Muscle layer of duodenum (tissue), 2 donors: Measurements from ENCODE around the gene EDDM3A.
"Not testable (repeated sequence)": the region's sequence is repeated elsewhere in the genome, so short reads cannot be mapped to it uniquely, and the experiment has no call there.

Source experiments
- H3K27ac ChIP-seq: one replicate; pipeline ENCODE4 v1.7.0; 2013; ENCODE audit warnings: mild to moderate bottlenecking, low read length
- H3K27me3 ChIP-seq: one replicate; pipeline ENCODE4 v1.7.0; 2013; ENCODE audit warnings: low read depth, mild to moderate bottlenecking, control low read depth, low read length
- H3K36me3 ChIP-seq, 2 donors: one replicate each; pipeline ENCODE4 v1.7.0; 2013; ENCODE audit warnings: low read length in 2 of 2, control low read depth in 1 of 2, mild to moderate bottlenecking in 1 of 2; ENCODE audit not compliant: insufficient read depth in 2 of 2, control insufficient read depth in 1 of 2
- H3K4me1 ChIP-seq, 2 donors: one replicate each; pipeline ENCODE4 v1.7.0; 2013; ENCODE audit warnings: low read length in 2 of 2, mild to moderate bottlenecking in 2 of 2, control low read depth in 1 of 2, moderate library complexity in 1 of 2; ENCODE audit not compliant: insufficient read depth in 2 of 2, control insufficient read depth in 1 of 2
- H3K4me3 ChIP-seq, 2 donors: one replicate each; pipeline ENCODE4 v1.7.0; 2013; ENCODE audit warnings: low read length in 2 of 2, low read depth in 1 of 2, mild to moderate bottlenecking in 1 of 2
- H3K9me3 ChIP-seq, 2 donors: one replicate each; pipeline ENCODE4 v1.7.0; 2013; ENCODE audit warnings: low read length in 2 of 2, control low read depth in 1 of 2, mild to moderate bottlenecking in 1 of 2; ENCODE audit not compliant: control insufficient read depth in 1 of 2
- donor health status: healthy.

The EDDM3A gene, protein sequence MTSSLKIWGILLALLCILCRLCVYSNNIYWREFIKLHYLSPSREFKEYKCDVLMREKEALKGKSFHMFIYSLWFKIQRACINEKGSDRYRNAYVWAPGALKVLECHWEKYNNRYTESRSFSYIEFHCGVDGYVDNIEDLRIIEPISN

DNA sequence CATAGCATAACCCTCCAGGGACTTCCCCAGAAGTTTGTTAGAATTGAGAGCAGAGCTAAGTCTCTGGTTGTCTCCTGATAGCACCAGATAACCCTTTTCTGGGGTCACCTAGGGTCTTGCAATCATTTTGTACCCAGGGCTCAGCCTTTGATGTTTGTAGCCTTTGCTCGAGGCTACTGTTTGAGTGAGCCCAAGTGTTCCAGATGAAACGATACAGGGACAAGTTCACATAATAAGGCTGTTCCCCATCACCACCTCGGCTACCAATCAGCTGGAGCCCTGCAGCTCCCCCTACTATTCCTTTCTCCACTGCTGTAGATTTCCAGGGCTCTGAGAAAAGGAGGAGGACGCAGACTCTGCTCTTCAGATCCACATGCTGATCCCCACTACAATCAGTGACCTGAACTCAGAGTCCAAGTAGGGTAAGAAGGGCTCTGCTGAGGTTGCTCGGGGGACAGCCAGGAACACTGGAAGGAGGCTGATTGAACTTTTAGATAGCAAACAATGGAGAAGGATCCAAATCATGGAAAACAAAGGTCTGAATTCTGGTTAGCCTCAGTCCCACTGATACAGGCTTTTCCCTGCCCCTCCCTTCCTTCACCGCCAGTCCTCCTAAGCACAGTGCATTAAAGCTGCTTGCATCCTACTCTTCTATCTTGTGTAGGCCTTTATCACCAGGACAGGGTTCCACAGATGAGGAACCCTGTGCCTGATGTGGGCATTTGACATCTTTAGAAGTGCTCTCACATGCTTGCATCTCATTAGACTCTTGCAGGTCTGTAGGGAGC is at the start of gene EDDM3A:
Gene EDDM3A, plus strand, starts transcription at position 317 of the 788 bp plus-strand sequence. CDS start 1,694 bp downstream, outside the sequence.
- H3K4me3 ChIP-seq = no peak within 1 kb of the TSS
- no peak within 1 kb of the TSS for H3K27ac ChIP-seq
- no peaks in the 10 kb centered on the region for H3K9me3 ChIP-seq
- H3K36me3 ChIP-seq = no peaks in the 10 kb centered on the region
- H3K4me1 ChIP-seq = no peaks in the 10 kb centered on the region
- H3K27me3 ChIP-seq = no peaks in the 10 kb centered on the region

DNA sequence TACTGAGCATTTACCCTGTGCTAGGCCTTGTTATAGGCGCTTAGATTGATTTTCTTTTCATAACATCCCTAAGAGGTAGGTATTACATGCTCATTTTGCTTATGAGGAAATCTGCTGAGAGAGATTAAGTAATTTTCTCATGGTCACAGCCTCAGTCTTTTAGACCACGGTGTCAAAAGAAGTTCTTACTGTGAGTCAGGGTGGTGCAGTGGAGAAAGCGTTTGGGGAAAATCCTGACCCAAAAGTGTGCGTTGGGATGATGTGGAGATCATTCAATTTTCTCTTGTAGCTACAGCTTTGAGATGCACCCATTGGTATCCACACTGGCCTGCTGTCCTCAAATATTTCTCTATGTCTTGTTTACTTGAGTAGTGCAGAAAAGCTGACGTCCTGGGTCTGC is 48.9 kb upstream of the EDDM3A start:
- Histone ChIP-seq H3K27ac (no peak overlapping the region), H3K36me3 (peaks cover 10 to 13% of the 10 kb centered on the region in 2 donors), H3K4me3 (no peak overlapping the region), H3K9me3 (no peaks in the 10 kb centered on the region), H3K4me1 (peaks cover 0 to 3% of the 10 kb centered on the region in 2 donors), H3K27me3 (no peaks in the 10 kb centered on the region)

DNA sequence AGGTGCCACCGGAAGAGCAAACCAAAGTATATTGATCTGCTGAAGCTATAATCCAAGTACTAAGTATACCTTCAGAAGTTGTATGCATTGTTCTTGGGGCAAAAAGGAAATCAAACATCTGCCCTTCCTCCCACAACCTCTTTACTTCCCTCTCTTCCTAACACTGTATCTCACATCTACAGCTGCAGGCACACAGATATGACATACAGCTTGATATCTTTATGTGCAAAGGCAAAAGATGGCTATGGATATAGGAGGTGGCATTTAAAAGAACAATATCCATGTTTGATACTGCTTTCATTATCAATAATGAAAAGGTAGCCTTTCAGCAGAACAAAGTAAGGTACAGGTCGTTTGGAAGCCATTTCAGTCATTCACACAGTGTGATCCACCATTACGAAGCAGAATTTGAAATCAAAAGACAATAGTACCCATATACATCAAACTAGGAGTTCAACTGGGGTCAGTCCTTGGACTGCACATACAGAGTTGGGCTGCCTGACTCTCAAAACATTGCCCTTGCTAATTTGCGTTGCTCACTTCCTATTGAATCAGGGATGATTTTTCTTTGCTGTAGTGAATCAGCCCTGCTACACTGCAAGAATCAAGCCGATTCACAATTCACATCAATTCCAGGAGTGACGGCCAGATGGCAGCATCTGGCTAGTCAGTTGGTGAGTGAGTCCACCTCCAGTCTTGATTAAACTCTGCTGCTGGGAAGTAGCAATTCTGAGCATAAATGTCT is 48.2 kb upstream of the EDDM3A start:
- Histone ChIP-seq H3K9me3 (no peaks in the 10 kb centered on the region), H3K36me3 (peaks cover 10 to 13% of the 10 kb centered on the region in 2 donors), H3K4me1 (peaks cover 0 to 3% of the 10 kb centered on the region in 2 donors), H3K27me3 (no peaks in the 10 kb centered on the region), H3K4me3 (no peak overlapping the region), H3K27ac (no peak overlapping the region)

DNA sequence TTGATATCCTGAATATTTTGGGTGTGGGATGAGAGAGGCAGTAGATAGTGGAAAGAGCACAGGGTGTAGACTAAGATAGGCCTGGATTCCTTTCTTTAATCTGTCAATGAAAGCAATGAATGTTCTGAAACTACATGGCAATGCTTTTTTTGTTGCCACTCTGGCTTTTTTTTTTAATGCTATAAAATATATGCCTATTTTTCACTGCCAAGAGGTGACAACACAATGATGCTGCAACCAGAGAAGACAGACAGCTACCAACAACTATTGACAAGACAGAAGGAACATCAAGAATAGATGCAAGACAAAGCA is 47.7 kb upstream of the EDDM3A start:
- H3K27ac ChIP-seq = no peak overlapping the region
- H3K27me3 ChIP-seq = no peaks in the 10 kb centered on the region
- no peaks in the 10 kb centered on the region for H3K9me3 ChIP-seq
- H3K36me3 ChIP-seq = peaks cover 10 to 13% of the 10 kb centered on the region in 2 donors
- no peak overlapping the region for H3K4me3 ChIP-seq
- H3K4me1 ChIP-seq = peaks cover 0 to 3% of the 10 kb centered on the region in 2 donors

DNA sequence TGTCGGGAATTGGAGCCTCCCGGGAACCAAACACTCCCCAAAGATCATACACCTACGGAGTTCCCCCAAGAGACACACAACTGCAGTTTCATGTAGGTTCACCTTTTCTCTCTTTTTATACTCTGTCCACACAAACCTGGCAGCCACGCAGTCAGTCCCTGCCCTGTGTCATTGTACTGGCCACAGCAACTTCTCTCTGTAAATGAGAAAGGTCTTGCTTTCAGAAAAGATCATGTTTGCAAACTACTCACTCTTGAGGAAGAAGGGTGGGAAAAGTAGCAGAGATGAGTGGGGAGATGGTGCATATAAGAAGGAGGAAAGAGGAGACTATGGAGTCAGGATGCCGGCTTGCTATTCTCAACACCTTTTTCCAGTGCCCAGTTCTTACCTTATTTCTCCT is 46.8 kb upstream of the EDDM3A start:
- H3K4me3 ChIP-seq = no peak overlapping the region
- no peak overlapping the region for H3K27ac ChIP-seq
- peaks cover 6 to 10% of the 10 kb centered on the region in 2 donors for H3K36me3 ChIP-seq
- H3K4me1 ChIP-seq = peaks cover 0 to 3% of the 10 kb centered on the region in 2 donors
- no peaks in the 10 kb centered on the region for H3K27me3 ChIP-seq
- H3K9me3 ChIP-seq = no peaks in the 10 kb centered on the region

DNA sequence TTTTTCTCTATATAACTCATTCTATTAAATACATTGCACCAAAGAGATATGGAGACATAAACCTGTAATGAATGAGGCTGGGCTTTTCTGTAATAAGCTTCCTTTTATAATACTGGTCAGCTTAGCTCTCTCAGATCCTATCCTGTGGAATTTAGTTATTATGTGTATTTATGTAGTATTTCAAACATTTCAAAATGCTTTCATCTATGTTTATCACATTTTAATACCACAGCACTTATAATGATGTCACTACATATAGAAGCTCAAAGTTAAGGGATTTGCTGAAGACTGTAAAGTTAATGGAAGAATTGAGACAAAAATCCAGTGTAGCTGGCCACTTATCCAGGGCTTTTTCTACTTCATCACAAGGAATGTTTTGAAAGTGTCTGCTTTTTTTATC is 45.8 kb upstream of the EDDM3A start:
- Histone ChIP-seq H3K9me3 (no peaks in the 10 kb centered on the region), H3K27ac (no peak overlapping the region), H3K36me3 (peaks cover 3 to 10% of the 10 kb centered on the region in 2 donors), H3K4me1 (peaks cover 0 to 3% of the 10 kb centered on the region in 2 donors), H3K4me3 (no peak overlapping the region), H3K27me3 (no peaks in the 10 kb centered on the region)

DNA sequence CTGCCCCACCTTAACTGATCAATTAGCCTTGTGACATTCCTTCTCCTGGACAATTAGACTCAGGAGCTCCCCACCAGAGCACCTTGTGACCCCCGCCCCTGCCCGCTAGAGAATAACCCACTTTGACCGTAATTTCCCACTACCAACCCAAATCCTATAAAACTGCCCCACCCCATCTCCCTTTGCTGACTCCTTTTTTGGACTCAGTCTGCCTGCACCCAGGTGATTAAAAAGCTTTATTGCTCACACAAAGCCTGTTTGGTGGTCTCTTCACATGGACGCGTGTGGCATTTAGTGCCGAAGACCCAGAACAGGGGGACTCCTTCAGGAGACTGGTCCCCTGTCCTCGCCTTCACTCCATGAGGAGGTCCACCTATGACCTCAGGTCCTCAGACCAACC is 44.7 kb upstream of the EDDM3A start:
- not testable (repeated sequence) for H3K4me1 ChIP-seq, H3K9me3 ChIP-seq, H3K27me3 ChIP-seq, H3K27ac ChIP-seq, H3K4me3 ChIP-seq
- peaks cover 3 to 10% of the 10 kb centered on the region in 2 donors for H3K36me3 ChIP-seq

DNA sequence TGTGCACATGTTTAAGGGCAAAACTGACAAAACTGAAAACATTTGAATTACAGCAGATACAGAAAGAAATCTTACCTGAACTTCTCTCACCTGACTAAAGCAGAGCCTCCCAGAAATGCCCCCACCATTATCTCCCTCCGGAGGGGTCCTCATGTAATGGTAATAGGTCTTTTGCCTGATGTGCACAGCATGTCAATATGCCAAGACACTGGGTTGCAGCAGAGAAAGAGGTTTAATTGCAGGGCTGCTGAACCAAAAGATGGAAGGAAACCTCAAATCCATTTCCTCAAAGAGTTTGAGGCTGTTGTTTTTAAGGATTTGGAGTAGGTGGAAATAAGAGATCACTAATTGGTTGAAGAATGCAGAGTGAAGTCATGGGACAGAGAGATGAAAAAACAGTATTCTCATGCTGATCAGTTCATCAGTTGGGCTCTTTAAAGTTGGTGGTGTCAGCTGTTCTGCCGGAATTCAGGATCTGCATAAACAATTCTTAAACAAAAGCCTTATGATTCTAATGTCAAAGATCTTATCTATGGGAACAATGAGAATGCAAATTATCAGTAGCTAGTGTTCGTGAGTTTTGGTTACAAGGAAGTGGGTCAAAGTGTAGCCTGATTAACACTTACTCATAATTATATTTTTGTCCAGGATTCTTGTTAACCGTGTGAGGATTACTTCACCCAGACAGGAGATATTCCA is 38.9 kb upstream of the EDDM3A start:
- Histone ChIP-seq H3K4me1 (no peaks in the 10 kb centered on the region), H3K27ac (no peak overlapping the region), H3K36me3 (no peaks in the 10 kb centered on the region), H3K9me3 (no peaks in the 10 kb centered on the region), H3K4me3 (no peak overlapping the region), H3K27me3 (no peaks in the 10 kb centered on the region)

DNA sequence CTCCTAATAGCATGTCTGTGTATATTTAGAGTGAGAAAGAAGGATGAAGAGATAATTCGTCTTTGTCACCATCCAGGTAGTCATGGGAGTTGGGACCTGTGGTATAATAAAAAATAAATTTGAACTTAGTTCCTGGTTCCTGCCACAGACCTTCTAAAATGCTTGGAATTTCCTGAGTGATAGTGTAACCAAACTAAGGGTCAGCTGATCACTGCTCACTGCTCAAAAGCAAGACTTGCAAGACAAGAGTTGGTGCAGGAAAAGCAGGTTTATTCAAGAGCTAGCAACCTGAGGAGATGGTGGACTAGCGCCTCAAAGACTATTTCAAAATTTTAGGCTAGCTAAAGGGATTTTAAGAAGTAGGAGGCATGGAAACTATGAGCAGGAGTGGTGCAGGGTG is 38.1 kb upstream of the EDDM3A start:
- Histone ChIP-seq H3K9me3 (no peaks in the 10 kb centered on the region), H3K4me3 (no peak overlapping the region), H3K27ac (no peak overlapping the region), H3K27me3 (no peaks in the 10 kb centered on the region), H3K36me3 (no peaks in the 10 kb centered on the region), H3K4me1 (no peaks in the 10 kb centered on the region)

DNA sequence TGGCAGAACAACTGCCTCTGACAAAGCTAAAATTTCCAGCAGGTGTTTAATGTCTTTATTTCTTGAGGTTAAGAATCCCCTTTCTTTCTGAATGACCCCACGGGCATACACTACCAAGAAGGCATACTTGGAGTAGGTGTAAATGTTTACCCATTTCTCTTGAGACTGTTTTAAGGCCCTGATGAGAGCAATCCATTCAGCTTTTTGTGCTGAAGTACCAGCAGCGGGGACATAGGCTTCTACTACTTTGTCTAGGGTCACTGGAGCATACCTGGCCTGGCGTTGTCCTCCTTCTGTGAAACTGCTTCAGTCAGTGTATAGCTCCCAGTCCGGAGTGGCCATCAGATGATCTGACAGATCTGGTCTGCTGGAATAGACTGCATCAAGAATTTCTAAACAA is 34.4 kb upstream of the EDDM3A start:
- no peaks in the 10 kb centered on the region for H3K36me3 ChIP-seq
- H3K27me3 ChIP-seq = no peaks in the 10 kb centered on the region
- H3K27ac ChIP-seq = no peak overlapping the region
- H3K4me1 ChIP-seq = no peaks in the 10 kb centered on the region
- H3K9me3 ChIP-seq = no peaks in the 10 kb centered on the region
- no peak overlapping the region for H3K4me3 ChIP-seq

DNA sequence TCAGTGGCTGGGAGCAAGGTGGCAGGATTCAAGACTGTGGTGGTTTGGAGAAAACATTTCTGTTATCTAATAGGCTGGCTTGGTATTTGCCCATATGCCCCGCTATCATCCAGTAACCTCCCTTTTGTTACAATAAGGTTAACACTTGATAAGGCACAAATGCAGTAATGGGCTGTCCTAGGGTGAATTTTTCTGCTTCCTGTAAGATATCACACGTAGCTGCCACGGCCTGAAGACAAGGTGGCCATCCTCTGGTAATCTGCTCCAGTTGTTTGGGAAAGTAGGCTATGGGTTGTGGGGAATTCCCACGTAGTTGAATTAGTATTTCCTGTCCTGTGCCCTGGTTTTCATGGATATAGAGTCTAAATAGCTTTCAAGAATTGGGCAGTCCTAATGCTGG is 34.0 kb upstream of the EDDM3A start:
- Histone ChIP-seq H3K4me1 (no peaks in the 10 kb centered on the region), H3K27ac (no peak overlapping the region), H3K9me3 (no peaks in the 10 kb centered on the region), H3K27me3 (no peaks in the 10 kb centered on the region), H3K4me3 (no peak overlapping the region), H3K36me3 (no peaks in the 10 kb centered on the region)
